ENCODE measurements around the gene CSTF3.
"Not testable (repeated sequence)": the region's sequence is repeated elsewhere in the genome, so short reads cannot be mapped to it uniquely, and the experiment has no call there.

CSTF3 gene

GRCh38 chr11:33072465-33072864, 88.8 kb downstream of the CSTF3 start:
- DNase-seq: no peak

GRCh38 chr11:33068611-33069340, 92.5 kb downstream of the CSTF3 start:
- DNase-seq: no peak

GRCh38 chr11:33067294-33067693, 94.0 kb downstream of the CSTF3 start:
- no peak for DNase-seq

GRCh38 chr11:33065445-33066178, 95.7 kb downstream of the CSTF3 start:
- DNase-seq: peak; percentile 3

DNA sequence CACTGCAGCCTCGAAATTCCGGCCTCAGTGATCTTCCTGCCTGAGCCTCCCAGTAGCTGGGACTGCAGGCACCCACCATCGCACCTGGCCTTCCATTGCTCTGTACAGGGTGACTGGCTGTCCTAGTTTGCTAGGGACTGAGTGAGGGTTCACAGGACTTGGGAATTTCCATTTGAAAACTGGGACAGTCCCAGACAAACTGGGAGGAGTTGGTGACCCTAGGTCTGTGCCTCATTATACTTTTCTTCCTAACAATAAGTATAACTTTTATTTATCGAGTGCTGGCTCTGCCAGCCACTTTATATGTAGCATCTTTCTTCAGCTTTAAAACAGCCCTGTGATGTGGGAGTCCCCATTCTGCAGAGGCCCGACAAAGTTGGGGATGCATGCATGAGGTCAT, 96.4 kb downstream of the CSTF3 start:
- no peak for DNase-seq

DNA sequence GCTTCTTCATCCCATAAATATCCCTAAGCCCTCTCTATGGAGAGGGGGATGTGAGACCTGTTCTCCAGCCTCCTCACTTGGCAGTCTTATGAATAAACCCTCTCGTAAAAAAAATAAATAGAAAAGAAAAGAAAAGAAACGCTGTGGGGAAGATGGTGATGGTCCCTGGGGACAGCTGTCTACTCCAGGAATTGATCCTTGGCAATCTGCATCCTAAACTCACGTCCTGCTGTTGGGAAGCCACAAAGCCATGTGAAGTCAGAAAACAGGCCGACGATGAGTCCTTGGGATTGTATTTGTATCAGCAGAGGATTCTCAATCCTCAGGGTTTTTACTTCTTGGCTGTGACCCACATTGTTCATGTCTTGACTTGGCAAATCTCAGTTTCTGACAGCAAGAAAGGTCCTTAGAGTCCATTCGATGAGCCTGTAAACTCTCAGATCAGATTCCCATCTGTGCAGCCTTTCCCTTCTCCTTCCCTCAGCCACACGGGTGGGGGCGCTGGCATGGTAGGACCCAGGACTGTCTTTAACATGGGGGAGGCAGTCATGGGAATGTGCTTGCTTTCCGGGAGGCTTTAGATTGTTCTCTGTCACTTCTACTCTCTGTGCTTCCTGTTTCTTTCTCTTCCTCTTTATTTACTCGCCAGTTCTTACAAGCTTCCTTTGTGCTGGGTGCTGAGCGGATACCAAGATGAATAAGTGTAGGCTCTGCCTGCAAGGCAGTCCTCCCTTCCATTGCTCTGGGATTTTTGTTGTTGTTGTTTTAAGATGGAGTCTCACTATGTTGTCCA, 97.1 kb downstream of the CSTF3 start:
- no peak for DNase-seq

GRCh38 chr11:33063326-33063881, 97.9 kb downstream of the CSTF3 start:
- DNase-seq: no peak

- no peak for DNase-seq
These were observed 99.1 kb downstream of the CSTF3 start for GRCh38 chr11:33062137-33062536.

DNA sequence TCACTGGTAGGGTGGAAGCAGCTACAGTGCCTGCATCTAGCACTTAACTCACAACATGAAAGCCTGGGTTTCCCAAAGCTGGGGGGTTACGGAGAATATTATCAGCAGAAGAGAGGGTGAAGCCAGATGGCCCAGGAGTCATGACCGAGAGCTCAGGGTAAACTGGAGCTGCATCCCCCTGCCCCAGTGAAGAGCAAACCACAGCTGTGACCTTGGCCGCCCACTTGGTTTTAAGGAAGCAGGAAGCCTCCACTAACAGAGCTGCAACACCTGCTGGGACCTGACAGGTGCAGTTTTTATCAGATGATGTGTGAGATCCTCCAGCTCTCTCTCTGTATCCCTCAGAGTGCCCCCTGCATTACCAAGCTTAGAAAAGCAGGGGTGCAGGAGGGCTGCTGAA, 101.0 kb downstream of the CSTF3 start:
- DNase-seq: no peak

GRCh38 chr11:33059331-33060007, 101.8 kb downstream of the CSTF3 start:
- DNase-seq: no peak

GRCh38 chr11:33057284-33057683, 104.0 kb downstream of the CSTF3 start:
- no peak for DNase-seq

DNA sequence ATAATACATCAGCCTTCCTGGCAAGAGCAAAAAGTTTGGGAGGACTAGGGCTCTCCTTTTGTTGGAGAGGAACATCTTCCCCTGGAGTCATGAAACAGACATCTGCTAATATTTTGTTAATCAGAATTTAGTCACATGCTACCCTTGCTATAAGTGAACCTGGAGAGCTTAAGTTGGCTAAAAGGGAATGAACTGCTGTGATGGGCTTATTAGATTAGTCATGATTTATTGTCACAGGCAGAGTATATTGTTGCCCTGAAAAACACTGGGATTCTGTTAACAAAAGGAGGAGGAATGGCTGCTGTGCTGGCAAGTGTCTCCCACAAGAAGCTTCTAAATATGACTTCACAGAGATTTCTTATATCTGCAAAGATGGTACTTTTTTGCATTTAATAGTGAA, 105.9 kb downstream of the CSTF3 start:
- DNase-seq: no peak

GRCh38 chr11:33052231-33052630, 109.0 kb downstream of the CSTF3 start:
- DNase-seq: no peak

DNA sequence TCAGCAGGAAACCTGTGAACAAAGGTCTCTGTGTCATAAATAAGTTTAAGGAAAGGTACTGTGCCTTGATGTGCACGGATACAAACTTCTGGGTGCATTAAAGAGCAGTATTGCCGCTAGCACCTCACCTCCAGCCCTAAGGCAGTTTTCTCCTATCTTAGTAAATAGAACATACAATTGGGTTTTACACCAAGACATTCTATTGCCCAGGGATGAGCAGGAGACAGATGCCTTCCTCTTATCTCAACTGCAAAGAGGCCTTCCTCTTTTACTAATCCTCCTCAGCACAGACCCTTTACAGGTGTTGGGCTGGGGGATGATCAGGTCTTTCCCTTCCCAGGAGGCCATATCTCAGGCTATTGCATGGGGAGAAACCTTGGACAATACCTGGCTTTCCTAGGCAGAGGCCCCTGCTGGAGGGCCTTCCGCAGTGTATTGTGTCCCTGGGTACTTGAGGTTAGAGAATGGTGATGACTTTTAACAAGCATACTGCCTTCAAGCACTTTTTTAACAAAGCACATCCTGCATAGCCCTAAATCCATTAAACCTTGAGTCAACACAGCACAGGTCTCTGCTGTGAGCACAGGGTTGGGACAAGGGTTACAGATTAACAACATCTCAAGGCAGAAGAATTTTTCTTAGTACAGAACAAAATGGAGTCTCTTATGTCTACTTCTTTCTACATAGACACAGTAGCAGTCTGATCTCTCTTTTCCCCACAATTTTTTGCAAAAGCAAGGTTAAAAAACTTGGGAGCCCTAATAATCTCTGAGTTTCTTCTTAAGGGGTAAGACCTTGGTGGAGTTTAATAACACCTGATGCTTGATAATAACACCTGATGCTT, 111.5 kb downstream of the CSTF3 start:
- DNase-seq: peak; percentile 21

GRCh38 chr11:33048701-33049100, 112.6 kb downstream of the CSTF3 start:
- not testable (repeated sequence) for DNase-seq

- no peak for DNase-seq
These were observed 115.6 kb downstream of the CSTF3 start for GRCh38 chr11:33045551-33046255.

- no peak for DNase-seq
These were observed 117.0 kb downstream of the CSTF3 start for GRCh38 chr11:33044285-33044756.

- no peak for DNase-seq
These were observed 118.0 kb downstream of the CSTF3 start for GRCh38 chr11:33043221-33043830.

- DNase-seq: no peak
These were observed 120.3 kb downstream of the CSTF3 start for GRCh38 chr11:33040862-33041453.
